Smooth muscle cell of bladder (primary cell): ENCODE data around the gene TUBB4B. TPM values are rescaled to one million over a fixed set of nuclear protein-coding genes. Genes with fewer than 3 reads are reported as not detected.

Source experiments
- total RNA-seq: library from RNA; depleted of rRNA; stranded (reverse); fragments of >200 nt; gene quantifications from 2 replicates; pipeline ENCODE4 v1.2.3, GENCODE V29; 2014

Gene TUBB4B
- total RNA-seq: 101 and 110 TPM in 2 replicates

GRCh38 chr9:137240841-137241489, at the start of gene TUBB4B:
Gene TUBB4B (plus strand): TSS chr9:137241287. CDS start chr9:137241361, 74 bp downstream.

GRCh38 chr9:137200311-137201204, 40.5 kb upstream of the TUBB4B start, which contains the start of gene TPRN:
Gene TPRN (minus strand): TSS chr9:137200741. CDS start chr9:137200711, 30 bp downstream.

GRCh38 chr9:137205126-137206069, 35.7 kb upstream of the TUBB4B start, which contains the start of the genes NDOR1 and TMEM203:
Gene NDOR1 (plus strand): TSS chr9:137205700. CDS start chr9:137205778, 78 bp downstream.
Gene TMEM203 (minus strand): TSS chr9:137205648. CDS start chr9:137205414, 234 bp downstream.

GRCh38 chr9:137222190-137223077, 18.7 kb upstream of the TUBB4B start, which contains the start of gene RNF208:
Gene RNF208 (minus strand): TSS chr9:137222240. CDS start chr9:137221212, 1,028 bp downstream.

GRCh38 chr9:137224830-137225694, 16.0 kb upstream of the TUBB4B start, which contains the start of gene CYSRT1:
Gene CYSRT1 (plus strand): TSS chr9:137225174. CDS start chr9:137225622, 448 bp downstream.

GRCh38 chr9:137227054-137227852, 13.8 kb upstream of the TUBB4B start, which contains the start of gene RNF224:
Gene RNF224 (plus strand): TSS chr9:137227502. CDS start chr9:137228336, 834 bp downstream.

GRCh38 chr9:137230705-137231371, 10.2 kb upstream of the TUBB4B start, which contains the start of gene SLC34A3:
Gene SLC34A3 (plus strand): TSS chr9:137230901. CDS start chr9:137231703, 802 bp downstream.

GRCh38 chr9:137251194-137251461, 10.0 kb downstream of the TUBB4B start, which contains the start of gene STPG3:
Gene STPG3 (plus strand): TSS chr9:137251286. CDS start chr9:137251287, 1 bp downstream.

GRCh38 chr9:137254624-137255447, 13.7 kb downstream of the TUBB4B start, which contains the start of gene NELFB:
Gene NELFB (plus strand): TSS chr9:137255327.

GRCh38 chr9:137277329-137278041, 36.4 kb downstream of the TUBB4B start, which contains the start of gene TOR4A:
Gene TOR4A (plus strand): TSS chr9:137277726. CDS start chr9:137278690, 964 bp downstream.

Other genes with a start within 250 kb of the TUBB4B start
- gene PAXX, start 248.9 kb upstream of the TUBB4B start, total RNA-seq: 6.6 and 7.5 TPM in 2 replicates
- gene CLIC3, start 244.7 kb upstream of the TUBB4B start, total RNA-seq: 5.0 and 7.8 TPM in 2 replicates
- 11.9 and 20.0 TPM in 2 replicates for gene ABCA2, start 213.1 kb upstream of the TUBB4B start, total RNA-seq
- not detected in 2 replicates for gene FUT7, start 209.2 kb upstream of the TUBB4B start, total RNA-seq
- gene NPDC1, start 195.1 kb upstream of the TUBB4B start, total RNA-seq: 12.1 and 18.4 TPM in 2 replicates
- gene ENTPD2, start 187.2 kb upstream of the TUBB4B start, total RNA-seq: not detected in 2 replicates
- gene SAPCD2, start 170.7 kb upstream of the TUBB4B start, total RNA-seq: 0.43 and 0.55 TPM in 2 replicates
- gene UAP1L1, start 163.8 kb upstream of the TUBB4B start, total RNA-seq: 7.7 and 14.3 TPM in 2 replicates
- 73.2 and 87.0 TPM in 2 replicates for gene MAN1B1, start 154.3 kb upstream of the TUBB4B start, total RNA-seq
- gene DPP7, start 126.6 kb upstream of the TUBB4B start, total RNA-seq: 68.8 and 81.6 TPM in 2 replicates
- gene GRIN1, start 102.1 kb upstream of the TUBB4B start, total RNA-seq: under 0.01 TPM in 1 of 2 replicates, not detected in the other
- gene LRRC26, start 71.2 kb upstream of the TUBB4B start, total RNA-seq: not detected in 2 replicates
- gene TMEM210, start 69.2 kb upstream of the TUBB4B start, total RNA-seq: not detected in 2 replicates
- gene ANAPC2, start 52.7 kb upstream of the TUBB4B start, total RNA-seq: 15.2 and 23.7 TPM in 2 replicates
- 60.9 and 66.0 TPM in 2 replicates for gene SSNA1, start 52.6 kb upstream of the TUBB4B start, total RNA-seq
- gene TPRN, start 40.5 kb upstream of the TUBB4B start, total RNA-seq: 4.1 and 4.8 TPM in 2 replicates
- 25.6 and 37.7 TPM in 2 replicates for gene TMEM203, start 35.6 kb upstream of the TUBB4B start, total RNA-seq
- 2.3 and 2.9 TPM in 2 replicates for gene NDOR1, start 35.6 kb upstream of the TUBB4B start, total RNA-seq
- gene RNF208, start 19.0 kb upstream of the TUBB4B start, total RNA-seq: under 0.01 and 0.18 TPM in 2 replicates
- gene CYSRT1, start 16.1 kb upstream of the TUBB4B start, total RNA-seq: 0.18 and 0.57 TPM in 2 replicates
- not detected in 2 replicates for gene RNF224, start 13.8 kb upstream of the TUBB4B start, total RNA-seq
- not detected in 2 replicates for gene SLC34A3, start 10.4 kb upstream of the TUBB4B start, total RNA-seq
- gene STPG3, start 10.0 kb downstream of the TUBB4B start, total RNA-seq: not detected in 2 replicates
- 30.2 and 47.7 TPM in 2 replicates for gene NELFB, start 14.0 kb downstream of the TUBB4B start, total RNA-seq
- gene TOR4A, start 36.4 kb downstream of the TUBB4B start, total RNA-seq: 11.0 and 13.5 TPM in 2 replicates
- gene NRARP, start 61.0 kb downstream of the TUBB4B start, total RNA-seq: 0.09 and 0.14 TPM in 2 replicates
- 8.4 and 13.2 TPM in 2 replicates for gene EXD3, start 181.9 kb downstream of the TUBB4B start, total RNA-seq
- gene NOXA1, start 182.1 kb downstream of the TUBB4B start, total RNA-seq: 0.46 and 0.57 TPM in 2 replicates
- not detected in 2 replicates for gene ENTPD8, start 200.1 kb downstream of the TUBB4B start, total RNA-seq
- gene NSMF, start 218.0 kb downstream of the TUBB4B start, total RNA-seq: 10.4 and 15.5 TPM in 2 replicates